H1 (cell line): ENCODE results near the gene NPFFR2. TPM values are rescaled to one million over a fixed set of nuclear protein-coding genes. Genes with fewer than 3 reads are reported as not detected.

Experiments
- CTCF ChIA-PET: fragments of 300-600 bp; sonication (Branson Sonifier 250); formaldehyde crosslinking; loops from one replicate; lab custom pipeline; 2021; ENCODE audit not compliant: partially characterized antibody; lab: Charles Lee
- POLR2A ChIA-PET: fragments of 300-600 bp; sonication (Branson Sonifier 250); formaldehyde crosslinking; loops from one replicate; lab custom pipeline; 2021; ENCODE audit warnings: inconsistent platforms; ENCODE audit not compliant: partially characterized antibody; lab: Charles Lee
- DNase-seq, 2 experiments: peaks; one replicate each; pipeline versions ENCODE4 v3.0.0 to v3.0.0-alpha.2; 2010 to 2022; ENCODE audit warnings: low spot score in 2 of 2, low read depth in 1 of 2, mixed read lengths in 1 of 2
- FAIRE-seq: peaks from 2 replicates; lab custom pipeline; 2011; peaks lifted over from hg19 to GRCh38; lab: Jason Lieb, UNC
- H2AFZ ChIP-seq: 2 replicates; pipeline ENCODE4 v1.8.1; 2012; ENCODE audit warnings: low read length, inconsistent platforms
- H2AK5ac ChIP-seq: 2 replicates; pipeline ENCODE4 v1.6.1; 2013; ENCODE audit warnings: low read depth, low read length
- H2BK120ac ChIP-seq: replicated peaks from 2 replicates; pipeline ENCODE3; 2013; ENCODE audit warnings: low read depth, low read length, inconsistent platforms
- H2BK12ac ChIP-seq: 2 replicates; pipeline ENCODE4 v1.6.1; 2013; ENCODE audit warnings: low read depth, low read length
- H2BK15ac ChIP-seq: 2 replicates; pipeline ENCODE4 v1.6.1; 2013; ENCODE audit warnings: low read length
- H2BK20ac ChIP-seq: 2 replicates; pipeline ENCODE4 v1.6.1; 2013; ENCODE audit warnings: low read length
- H2BK5ac ChIP-seq: 2 replicates; pipeline ENCODE4 v1.6.1; 2013; ENCODE audit warnings: low read depth, low read length
- H3K14ac ChIP-seq: 2 replicates; pipeline ENCODE4 v1.6.1; 2013; ENCODE audit warnings: inconsistent platforms; ENCODE audit not compliant: insufficient read length
- H3K18ac ChIP-seq: 2 replicates; pipeline ENCODE4 v1.6.1; 2013; ENCODE audit warnings: low read length; ENCODE audit errors: extremely low read depth
- H3K23ac ChIP-seq: 2 replicates; pipeline ENCODE4 v1.6.1; 2013; ENCODE audit warnings: inconsistent platforms; ENCODE audit not compliant: insufficient read length
- H3K23me2 ChIP-seq: 2 replicates; pipeline ENCODE4 v1.6.1; 2013; ENCODE audit warnings: low read depth, low read length
- H3K27ac ChIP-seq: 2 replicates; pipeline ENCODE4 v1.6.1; 2011; ENCODE audit warnings: low read depth, low read length, inconsistent platforms
- H3K27me3 ChIP-seq, 4 experiments: replicated peaks in 1 of 4; 1 replicate in 1 of 4; 2 replicates in 3 of 4; pipeline versions ENCODE4 v1.6.1 to v1.8.1; 2011 to 2013; ENCODE audit warnings: low read length in 3 of 4, mild to moderate bottlenecking in 3 of 4, inconsistent platforms in 2 of 4, mixed read lengths in 2 of 4, moderate library complexity in 1 of 4; ENCODE audit not compliant: control insufficient read depth in 3 of 4, insufficient read depth in 3 of 4; ENCODE audit errors: extremely low read depth in 1 of 4
- H3K36me3 ChIP-seq, 4 experiments: 2 replicates each; pipeline versions ENCODE4 v1.6.1 to v1.8.1; 2011 to 2013; ENCODE audit warnings: mild to moderate bottlenecking in 4 of 4, low read length in 3 of 4, moderate library complexity in 2 of 4, control low read depth in 1 of 4, inconsistent platforms in 1 of 4; ENCODE audit not compliant: insufficient read depth in 4 of 4, control insufficient read depth in 2 of 4
- H3K4ac ChIP-seq: replicated peaks from 2 replicates; pipeline ENCODE3; 2013; ENCODE audit warnings: low read length, low read depth, mixed read lengths, inconsistent platforms; ENCODE audit not compliant: insufficient read length
- H3K4me1 ChIP-seq, 4 experiments: replicated peaks in 1 of 4; 1 replicate in 1 of 4; 2 replicates in 3 of 4; pipeline versions ENCODE4 v1.6.1 to v1.8.1; 2011 to 2013; ENCODE audit warnings: low read length in 3 of 4, inconsistent platforms in 2 of 4, mixed read lengths in 1 of 4; ENCODE audit not compliant: insufficient read depth in 4 of 4, control insufficient read depth in 3 of 4
- H3K4me2 ChIP-seq, 2 experiments: 2 replicates each; pipeline versions ENCODE4 v1.6.1 to v1.8.1; 2011 to 2013; ENCODE audit warnings: low read depth in 2 of 2, low read length in 2 of 2, control low read depth in 1 of 2, inconsistent platforms in 1 of 2, mild to moderate bottlenecking in 1 of 2; ENCODE audit not compliant: insufficient read depth in 1 of 2
- H3K4me3 ChIP-seq, 4 experiments: fragments of 200-600, 300-600 bp in 1 of 4; sonication (generic), shearing (Covaris generic), sonication (Bioruptor Twin) in 1 of 4; 2 replicates each; pipeline versions ENCODE4 v1.5.1 to v1.8.1; 2011 to 2016; ENCODE audit warnings: low read length in 4 of 4, low read depth in 3 of 4, control low read depth in 2 of 4, inconsistent platforms in 2 of 4, mild to moderate bottlenecking in 2 of 4, mixed read lengths in 1 of 4, moderate library complexity in 1 of 4; ENCODE audit not compliant: insufficient read depth in 2 of 4; ENCODE audit errors: extremely low read depth in 1 of 4
- H3K56ac ChIP-seq: replicated peaks from 2 replicates; pipeline ENCODE3; 2013; ENCODE audit warnings: low read depth, mild to moderate bottlenecking, mixed read lengths, low read length, inconsistent platforms; ENCODE audit not compliant: insufficient read length
- H3K79me1 ChIP-seq: 2 replicates; pipeline ENCODE4 v1.6.1; 2013; ENCODE audit warnings: low read depth, low read length, control low read depth
- H3K79me2 ChIP-seq, 2 experiments: 2 replicates each; pipeline versions ENCODE4 v1.6.1 to v1.8.1; 2012 to 2013; ENCODE audit warnings: low read length in 2 of 2, mild to moderate bottlenecking in 2 of 2, inconsistent platforms in 1 of 2; ENCODE audit not compliant: insufficient read depth in 2 of 2, control insufficient read depth in 1 of 2
- H3K9ac ChIP-seq, 4 experiments: replicated peaks in 1 of 4; 1 replicate in 1 of 4; 2 replicates in 3 of 4; pipeline versions ENCODE4 v1.6.1 to v1.8.1; 2011 to 2013; ENCODE audit warnings: low read depth in 3 of 4, low read length in 3 of 4, control low read depth in 2 of 4, mild to moderate bottlenecking in 2 of 4, moderate library complexity in 2 of 4, inconsistent platforms in 1 of 4; ENCODE audit errors: extremely low read depth in 1 of 4
- H3K9me3 ChIP-seq, 2 experiments: 2 replicates each; pipeline versions ENCODE4 v1.6.1 to v1.8.1; 2012 to 2013; ENCODE audit warnings: mild to moderate bottlenecking in 2 of 2, moderate library complexity in 2 of 2, control low read depth in 1 of 2, inconsistent platforms in 1 of 2, low read depth in 1 of 2, low read length in 1 of 2, mixed read lengths in 1 of 2; ENCODE audit not compliant: insufficient read depth in 2 of 2
- H4K20me1 ChIP-seq, 2 experiments: replicated peaks in 1 of 2; 2 replicates each; pipeline versions ENCODE3 to v1.8.1; 2011 to 2013; ENCODE audit warnings: inconsistent platforms in 2 of 2, low read length in 2 of 2, mild to moderate bottlenecking in 1 of 2; ENCODE audit not compliant: insufficient read depth in 2 of 2, control insufficient read depth in 1 of 2
- H4K5ac ChIP-seq: 2 replicates; pipeline ENCODE4 v1.6.1; 2013; ENCODE audit warnings: low read length, low read depth, mixed read lengths, inconsistent platforms; ENCODE audit not compliant: insufficient read length
- H4K8ac ChIP-seq: 2 replicates; pipeline ENCODE4 v1.8.0; 2013; ENCODE audit warnings: mild to moderate bottlenecking, moderate library complexity, low read length, inconsistent platforms; ENCODE audit not compliant: insufficient read depth; ENCODE audit errors: extremely low read depth
- H4K91ac ChIP-seq: replicated peaks from 2 replicates; pipeline ENCODE3; 2013; ENCODE audit warnings: low read length, mixed read lengths, inconsistent platforms; ENCODE audit not compliant: insufficient read length
- BCL11A ChIP-seq, 2 experiments: IDR thresholded peaks; one replicate each; pipeline ENCODE4 v1.6.1; 2011; ENCODE audit warnings: low read depth in 2 of 2, low read length in 2 of 2, mild to moderate bottlenecking in 2 of 2
- CBX8 ChIP-seq: fragments of 300-800, 300-1000 bp; sonication (generic); IDR thresholded peaks from 2 replicates; pipeline ENCODE4 v1.7.1; 2016; ENCODE audit warnings: low read depth, low read length, borderline replicate concordance
- E2F6 ChIP-seq: IDR thresholded peaks from 2 replicates; pipeline ENCODE4 v1.6.1; 2012; ENCODE audit warnings: inconsistent platforms
- POU5F1 ChIP-seq: IDR thresholded peaks from 2 replicates; pipeline ENCODE4 v1.6.1; 2011; ENCODE audit warnings: low read depth, mild to moderate bottlenecking, low read length, moderate library complexity
- TEAD4 ChIP-seq: IDR thresholded peaks from 2 replicates; pipeline ENCODE4 v1.6.1; 2012; ENCODE audit warnings: low read depth, low read length, inconsistent platforms, mixed read lengths
- WGBS, 2 experiments: shearing (Covaris generic) in 1 of 2; methylation state at CpG; one replicate each; pipeline versions ENCODE4 v1.1.6 to v1.1.7; 2013 to 2015; ENCODE audit warnings: low lambda C conversion rate in 2 of 2, mixed read lengths in 2 of 2, inconsistent platforms in 1 of 2, low coverage in 1 of 2, missing lambda C conversion rate in 1 of 2; ENCODE audit not compliant: insufficient replicate concordance in 2 of 2, insufficient coverage in 1 of 2, insufficient read length in 1 of 2; ENCODE audit errors: extremely low coverage in 1 of 2, missing lambda C conversion rate in 1 of 2; 5-methylcytosine and 5-hydroxymethylcytosine counted together
- polyA plus RNA-seq, 7 experiments: library from polyadenylated mRNA; depleted of rRNA in 3 of 7; stranded (reverse) in 5 of 7; unstranded in 2 of 7; fragments of >200 nt in 5 of 7; fragments of 200-250 nt in 2 of 7; gene quantifications; 1 replicate in 5 of 7; 2 replicates in 1 of 7; 4 replicates in 1 of 7; pipeline versions ENCODE4 v1.2.1 to v1.2.3, GENCODE V29; 2011 to 2013; ENCODE audit warnings: missing spikeins in 2 of 7, mixed read lengths in 2 of 7
- total RNA-seq: library from RNA; stranded (reverse); fragmentation: NEBNext Ultra II Directional; extraction: Animal tissue kit (Norgen Biotek cat#: 25700); gene quantifications from 2 replicates; pipeline ENCODE4 v1.2.1, GENCODE V29; 2021

NPFFR2 gene
- total and polyA plus RNA-seq, 2 of the 8 experiments (the other 6 are each of a cell fraction or from before 2014, with no cell fraction given): 0.26 to 0.53 TPM

GRCh38 chr4:72179342-72179741, 147.5 kb downstream of the NPFFR2 start:
- Histone ChIP-seq H2BK12ac (no peak overlapping the region), H3K56ac (no peak overlapping the region), H3K27me3 (no peaks in the 10 kb centered on the region), H4K8ac (no peak overlapping the region), H3K23me2 (no peaks in the 10 kb centered on the region), H3K14ac (no peak overlapping the region), H2BK20ac (no peak overlapping the region), H3K79me2 (no peaks in the 10 kb centered on the region), H4K20me1 (no peaks in the 10 kb centered on the region), H3K9ac (no peak overlapping the region), H3K27ac (no peak overlapping the region), H2AFZ (no peak overlapping the region), H3K4me1 (no peaks in the 10 kb centered on the region), H2BK120ac (no peak overlapping the region), H4K91ac (no peak overlapping the region), H3K4me2 (no peak overlapping the region), H3K4me3 (no peak overlapping the region), H3K36me3 (no peaks in the 10 kb centered on the region; a peak in 1 of 8 replicates), H2AK5ac (no peak overlapping the region), H3K18ac (no peak overlapping the region), H4K5ac (no peak overlapping the region), H3K79me1 (no peaks in the 10 kb centered on the region), H3K23ac (no peak overlapping the region), H3K9me3 (peaks cover 8 to 9% of the 10 kb centered on the region in 2 experiments; a peak in 2 of 4 replicates), H2BK15ac (no peak overlapping the region), H3K4ac (no peak overlapping the region), H2BK5ac (no peak overlapping the region)
- ChIA-PET POLR2A (no interaction called here), CTCF (no interaction called here)
- DNase-seq (no peak), FAIRE-seq (no peak)
- 88% methylated on average over 1 of the region's 1 CpG; no CpG with 5 or more reads in 1 of the 2 experiments for WGBS, 2 experiments
- TF ChIP-seq E2F6 (no peak), POU5F1 (no peak), CBX8 (no peak), TEAD4 (no peak), BCL11A (IDR thresholded peaks at IDR 0.05; ENCODE audit: low read depth in 2 of 2, low read length in 2 of 2) (no peak)
